Activated B cell treated with CpG ODN at 0.5 μM for 24 hours (primary cell): Measurements from ENCODE around the gene ATP11A. TPM values are rescaled to one million over a fixed set of nuclear protein-coding genes. Genes with fewer than 3 reads are reported as not detected.

Experiments
- ATAC-seq: fragments of 200-7000 bp; cut with Tn5 transposase; one replicate; pipeline ENCODE4 v1.10.0; 2021; ENCODE audit warnings: low read depth, mild to moderate bottlenecking, moderate library complexity
- CTCF ChIA-PET: fragments of 350-600 bp; sonication (Branson Sonifier 250); formaldehyde crosslinking; loops from one replicate; lab custom pipeline; 2021; ENCODE audit warnings: antibody characterized with exemption; lab: Charles Lee
- POLR2A ChIA-PET: fragments of 350-600 bp; sonication (Branson Sonifier 250); formaldehyde crosslinking; loops from one replicate; lab custom pipeline; 2021; ENCODE audit warnings: antibody characterized with exemption; lab: Charles Lee
- DNase-seq: peaks from one replicate; pipeline ENCODE4 v3.0.0; 2022
- H3K27ac Mint-ChIP-seq: one replicate; pipeline ENCODE4 v1.8.0; 2020; ENCODE audit warnings: mixed read lengths
- H3K27me3 Mint-ChIP-seq: one replicate; pipeline ENCODE4 v1.8.0; 2021; ENCODE audit warnings: mixed read lengths
- H3K36me3 Mint-ChIP-seq: one replicate; pipeline ENCODE4 v1.8.0; 2021; ENCODE audit warnings: low read depth, mixed read lengths
- H3K4me1 Mint-ChIP-seq: one replicate; pipeline ENCODE4 v1.8.0; 2021; ENCODE audit warnings: mixed read lengths
- H3K4me3 Mint-ChIP-seq: one replicate; pipeline ENCODE4 v1.8.0; 2020; ENCODE audit warnings: mild to moderate bottlenecking, mixed read lengths
- H3K9me3 Mint-ChIP-seq: one replicate; pipeline ENCODE4 v1.8.0; 2020; ENCODE audit warnings: mixed read lengths
- intact Hi-C: fragments of 100-400 bp; cut with micrococcal nuclease; formaldehyde crosslinking; loops from one replicate; pipeline ENCODE4 v1.15.1; 2024
- total RNA-seq: library from RNA; stranded (reverse); gene quantifications from 2 replicates; pipeline ENCODE4 v1.2.3, GENCODE V29; 2022
- TF ChIP-seq, protein P1 (sequence below): fragments of 200-600 bp; IDR thresholded peaks from one replicate; pipeline ENCODE4 v1.8.0; 2022; ENCODE audit warnings: antibody characterized with exemption, mild to moderate bottlenecking

The ATP11A gene
- total RNA-seq, 1 donor from 2014 or later, result 49.6 TPM

DNA sequence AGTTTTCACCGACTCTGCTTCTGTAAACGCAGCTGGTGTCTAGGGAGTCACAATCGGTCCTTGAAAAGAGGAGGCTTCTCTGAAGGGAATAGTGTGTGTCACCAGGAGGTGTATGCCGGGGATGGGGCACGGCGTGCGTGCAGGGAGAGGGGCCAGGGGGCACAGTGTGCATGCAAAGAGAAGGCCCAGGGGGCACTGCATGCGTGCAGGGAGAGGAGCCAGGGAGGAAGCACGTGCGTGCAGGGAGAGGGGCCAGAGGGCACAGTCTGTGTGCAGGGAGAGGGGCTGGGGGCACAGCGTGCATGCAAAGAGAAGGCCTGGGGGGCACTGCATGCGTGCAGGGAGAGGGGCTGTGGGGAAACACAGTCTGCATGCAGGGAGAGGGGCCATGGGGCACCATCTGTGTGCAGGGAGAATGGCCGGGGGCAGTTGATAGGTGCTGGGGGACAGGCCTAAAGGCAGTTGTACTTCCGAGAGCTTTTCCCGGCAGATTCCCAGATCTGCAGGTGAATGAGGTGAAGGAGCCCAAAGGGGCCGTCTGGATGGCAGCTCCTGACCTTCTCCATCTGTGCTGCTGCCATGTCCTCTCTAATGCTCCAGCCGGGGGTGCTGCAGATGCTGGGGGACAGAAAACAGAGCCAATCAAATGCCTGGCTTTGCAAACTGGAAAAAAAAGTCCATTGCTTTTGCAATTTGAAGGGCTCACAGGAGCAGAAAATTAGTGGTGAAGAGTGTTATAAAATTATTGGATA lies 36.4 kb downstream of the ATP11A start:
- ATAC-seq, result no peak
- no peaks in the 10 kb centered on the region for H3K27me3 Mint-ChIP-seq
- no peak overlapping the region for H3K27ac Mint-ChIP-seq
- no peaks in the 10 kb centered on the region for H3K9me3 Mint-ChIP-seq
- TF ChIP-seq, protein P1, sequence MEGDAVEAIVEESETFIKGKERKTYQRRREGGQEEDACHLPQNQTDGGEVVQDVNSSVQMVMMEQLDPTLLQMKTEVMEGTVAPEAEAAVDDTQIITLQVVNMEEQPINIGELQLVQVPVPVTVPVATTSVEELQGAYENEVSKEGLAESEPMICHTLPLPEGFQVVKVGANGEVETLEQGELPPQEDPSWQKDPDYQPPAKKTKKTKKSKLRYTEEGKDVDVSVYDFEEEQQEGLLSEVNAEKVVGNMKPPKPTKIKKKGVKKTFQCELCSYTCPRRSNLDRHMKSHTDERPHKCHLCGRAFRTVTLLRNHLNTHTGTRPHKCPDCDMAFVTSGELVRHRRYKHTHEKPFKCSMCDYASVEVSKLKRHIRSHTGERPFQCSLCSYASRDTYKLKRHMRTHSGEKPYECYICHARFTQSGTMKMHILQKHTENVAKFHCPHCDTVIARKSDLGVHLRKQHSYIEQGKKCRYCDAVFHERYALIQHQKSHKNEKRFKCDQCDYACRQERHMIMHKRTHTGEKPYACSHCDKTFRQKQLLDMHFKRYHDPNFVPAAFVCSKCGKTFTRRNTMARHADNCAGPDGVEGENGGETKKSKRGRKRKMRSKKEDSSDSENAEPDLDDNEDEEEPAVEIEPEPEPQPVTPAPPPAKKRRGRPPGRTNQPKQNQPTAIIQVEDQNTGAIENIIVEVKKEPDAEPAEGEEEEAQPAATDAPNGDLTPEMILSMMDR, result no peak
- H3K36me3 Mint-ChIP-seq, result no peaks in the 10 kb centered on the region
- intact Hi-C loops, result no loop called here
- H3K4me3 Mint-ChIP-seq, result no peak overlapping the region
- ChIA-PET POLR2A (no interaction called here), CTCF (interaction anchor here (1.3 kb wide), 1 partner anchor 149 kb away, joined by 3 read pairs; no protein-coding TSS in a partner anchor)
- H3K4me1 Mint-ChIP-seq, result peaks cover 8% of the 10 kb centered on the region
- no peak for DNase-seq

DNA sequence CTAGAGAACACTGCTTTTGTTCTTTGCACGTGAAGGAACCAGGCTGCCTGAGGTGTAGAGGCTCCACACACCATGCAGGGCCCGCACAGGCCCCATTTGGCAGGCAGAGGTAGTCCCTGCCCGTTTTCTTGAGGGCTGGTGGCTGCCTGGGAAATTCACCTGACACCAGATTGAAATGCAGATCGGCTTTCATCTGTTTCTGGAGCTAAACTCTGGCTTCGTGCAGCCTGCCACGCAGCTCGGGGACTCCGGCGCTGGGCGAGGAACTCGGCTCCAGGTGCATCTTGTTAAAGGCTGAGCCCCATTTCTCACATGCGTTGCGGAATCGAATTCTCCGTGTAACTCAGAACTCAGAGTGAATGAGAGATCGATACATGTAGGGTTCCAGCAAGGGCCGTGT lies 37.7 kb downstream of the ATP11A start:
- TF ChIP-seq, protein P1, result no peak
- intact Hi-C loops, result no loop called here
- peaks cover 8% of the 10 kb centered on the region for H3K4me1 Mint-ChIP-seq
- no peaks in the 10 kb centered on the region for H3K9me3 Mint-ChIP-seq
- no peak overlapping the region for H3K4me3 Mint-ChIP-seq
- POLR2A ChIA-PET, result no interaction called here
- no peak overlapping the region for H3K27ac Mint-ChIP-seq
- CTCF ChIA-PET, result no interaction called here
- H3K36me3 Mint-ChIP-seq, result no peaks in the 10 kb centered on the region
- ATAC-seq (no peak), DNase-seq (no peak)
- H3K27me3 Mint-ChIP-seq, result no peaks in the 10 kb centered on the region

DNA sequence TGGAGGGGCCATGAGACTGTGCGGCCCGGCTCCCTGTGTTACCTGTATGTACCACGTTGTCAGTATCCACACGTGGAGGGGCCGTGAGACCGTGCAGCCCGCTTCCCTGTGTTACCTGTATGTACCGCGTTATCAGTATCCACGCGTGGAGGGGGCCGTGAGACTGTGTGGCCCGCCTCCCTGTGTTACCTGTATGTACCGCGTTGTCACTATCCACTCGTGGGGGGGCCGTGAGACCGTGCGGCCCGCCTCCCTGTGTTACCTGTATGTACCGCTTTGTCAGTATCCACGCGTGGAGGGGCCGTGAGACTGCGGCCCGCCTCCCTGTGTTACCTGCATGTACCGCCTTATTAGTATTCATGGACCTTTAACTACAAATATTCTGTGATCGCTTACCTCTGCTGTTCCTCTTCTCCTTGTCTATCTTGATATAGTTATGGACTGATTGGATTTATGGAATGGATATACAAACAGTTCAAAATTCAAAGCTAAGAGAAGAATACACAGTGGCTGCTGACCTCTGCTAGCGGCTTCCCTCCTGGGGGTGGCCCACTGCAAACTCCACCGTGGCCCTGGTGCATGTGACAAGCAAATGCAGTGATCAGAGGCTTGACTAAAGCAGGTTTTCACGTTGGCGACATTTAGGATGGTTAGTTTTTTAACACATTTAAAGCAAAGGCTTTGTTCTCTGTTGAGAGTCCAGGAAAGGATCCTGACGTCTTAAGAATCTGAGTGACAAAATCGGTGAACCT lies 38.7 kb downstream of the ATP11A start:
- Mint-ChIP-seq H3K9me3 (no peaks in the 10 kb centered on the region), H3K27me3 (no peaks in the 10 kb centered on the region), H3K36me3 (no peaks in the 10 kb centered on the region), H3K4me1 (peaks cover 8% of the 10 kb centered on the region), H3K27ac (no peak overlapping the region), H3K4me3 (no peak overlapping the region)
- POLR2A ChIA-PET, result no interaction called here
- DNase-seq (no peak), ATAC-seq (no peak)
- intact Hi-C loops, result no loop called here
- TF ChIP-seq, protein P1, result no peak
- CTCF ChIA-PET, result no interaction called here

DNA sequence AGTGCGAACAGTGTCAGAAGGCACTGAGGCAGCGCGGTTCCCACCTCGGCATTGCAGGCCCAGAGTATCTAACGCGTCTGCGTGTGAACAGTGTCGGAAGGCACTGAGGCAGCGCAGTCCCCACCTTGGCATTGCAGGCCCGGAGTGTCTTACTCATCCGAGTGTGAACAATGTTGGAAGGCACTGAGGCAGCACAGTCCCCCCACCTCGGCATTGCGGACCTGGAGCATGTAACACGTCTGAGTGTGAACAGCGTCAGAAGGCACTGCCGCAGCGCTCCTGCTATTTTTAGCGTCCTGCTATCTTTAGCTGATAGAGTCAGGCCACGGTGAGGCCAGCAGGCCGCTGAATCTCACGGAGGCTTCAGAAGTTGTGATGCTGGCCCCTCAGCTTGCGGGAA lies 39.6 kb downstream of the ATP11A start:
- no peak for ATAC-seq
- POLR2A ChIA-PET, result no interaction called here
- no peaks in the 10 kb centered on the region for H3K36me3 Mint-ChIP-seq
- TF ChIP-seq, protein P1, result no peak
- no peak overlapping the region for H3K4me3 Mint-ChIP-seq
- DNase-seq, result no peak
- peaks cover 8% of the 10 kb centered on the region for H3K4me1 Mint-ChIP-seq
- intact Hi-C loops, result no loop called here
- no peak overlapping the region for H3K27ac Mint-ChIP-seq
- no peaks in the 10 kb centered on the region for H3K9me3 Mint-ChIP-seq
- CTCF ChIA-PET, result no interaction called here
- no peaks in the 10 kb centered on the region for H3K27me3 Mint-ChIP-seq

DNA sequence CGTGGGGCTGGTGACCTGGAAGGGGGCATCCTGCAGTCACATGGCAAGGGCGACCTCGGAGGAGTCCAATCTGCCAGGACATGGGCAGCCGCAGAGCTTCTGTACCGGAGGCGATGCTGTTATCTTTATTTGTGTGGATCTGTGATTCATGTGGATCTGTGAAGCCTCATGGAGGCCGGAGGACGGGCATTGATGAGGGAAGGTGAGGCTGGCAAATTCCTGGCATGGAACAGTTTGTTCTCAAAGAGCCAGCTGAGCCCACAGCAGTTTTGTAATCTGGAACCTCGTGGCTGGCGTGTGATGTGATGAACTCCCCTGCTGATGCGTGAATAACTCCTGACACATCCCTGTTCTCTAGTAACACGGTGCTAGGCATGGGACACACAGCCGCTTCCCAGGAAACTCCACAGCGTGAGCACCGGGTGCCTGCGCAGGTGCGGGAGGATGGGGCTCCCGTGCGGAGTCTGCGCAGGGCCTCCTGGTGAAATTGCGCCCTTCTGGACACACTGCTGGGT lies 40.4 kb downstream of the ATP11A start:
- no peak for DNase-seq
- CTCF ChIA-PET, result no interaction called here
- Mint-ChIP-seq H3K4me3 (no peak overlapping the region), H3K4me1 (peaks cover 5% of the 10 kb centered on the region), H3K9me3 (no peaks in the 10 kb centered on the region), H3K27me3 (no peaks in the 10 kb centered on the region), H3K27ac (no peak overlapping the region), H3K36me3 (no peaks in the 10 kb centered on the region)
- intact Hi-C loops, result no loop called here
- ATAC-seq, result no peak
- POLR2A ChIA-PET, result no interaction called here
- TF ChIP-seq, protein P1, result no peak
